GM12874 (cell line): ENCODE results near the gene CTDP1.

ENCODE experiments used
- TF ChIP-seq, protein P1 (sequence below): IDR thresholded peaks from 2 replicates; pipeline ENCODE4 v1.5.1; 2011; ENCODE audit warnings: low read depth, mild to moderate bottlenecking, control low read depth, low read length, moderate library complexity; ENCODE audit not compliant: insufficient read depth

CTDP1 gene

DNA sequence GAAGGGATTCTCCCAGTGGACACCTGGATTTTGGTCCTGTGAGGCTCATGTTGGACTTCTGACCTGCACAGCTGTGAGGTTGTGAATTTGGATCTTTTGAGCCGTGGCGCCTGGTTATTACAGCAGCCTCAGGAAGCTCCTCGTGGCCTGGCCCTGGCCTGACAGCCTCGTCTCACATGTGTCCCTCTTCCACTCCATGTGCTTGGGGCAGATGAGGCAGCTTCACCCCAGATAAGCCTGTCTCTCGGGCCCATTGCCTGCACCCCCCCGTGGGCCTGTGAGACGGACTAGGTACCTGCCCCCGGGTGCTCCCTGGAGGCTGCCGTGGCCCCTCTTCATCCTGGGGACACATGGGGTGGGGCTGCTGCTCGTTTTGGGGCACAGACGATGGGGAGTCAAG lies 51.2 kb downstream of the CTDP1 start:
- TF ChIP-seq, protein P1, sequence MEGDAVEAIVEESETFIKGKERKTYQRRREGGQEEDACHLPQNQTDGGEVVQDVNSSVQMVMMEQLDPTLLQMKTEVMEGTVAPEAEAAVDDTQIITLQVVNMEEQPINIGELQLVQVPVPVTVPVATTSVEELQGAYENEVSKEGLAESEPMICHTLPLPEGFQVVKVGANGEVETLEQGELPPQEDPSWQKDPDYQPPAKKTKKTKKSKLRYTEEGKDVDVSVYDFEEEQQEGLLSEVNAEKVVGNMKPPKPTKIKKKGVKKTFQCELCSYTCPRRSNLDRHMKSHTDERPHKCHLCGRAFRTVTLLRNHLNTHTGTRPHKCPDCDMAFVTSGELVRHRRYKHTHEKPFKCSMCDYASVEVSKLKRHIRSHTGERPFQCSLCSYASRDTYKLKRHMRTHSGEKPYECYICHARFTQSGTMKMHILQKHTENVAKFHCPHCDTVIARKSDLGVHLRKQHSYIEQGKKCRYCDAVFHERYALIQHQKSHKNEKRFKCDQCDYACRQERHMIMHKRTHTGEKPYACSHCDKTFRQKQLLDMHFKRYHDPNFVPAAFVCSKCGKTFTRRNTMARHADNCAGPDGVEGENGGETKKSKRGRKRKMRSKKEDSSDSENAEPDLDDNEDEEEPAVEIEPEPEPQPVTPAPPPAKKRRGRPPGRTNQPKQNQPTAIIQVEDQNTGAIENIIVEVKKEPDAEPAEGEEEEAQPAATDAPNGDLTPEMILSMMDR, result no peak

DNA sequence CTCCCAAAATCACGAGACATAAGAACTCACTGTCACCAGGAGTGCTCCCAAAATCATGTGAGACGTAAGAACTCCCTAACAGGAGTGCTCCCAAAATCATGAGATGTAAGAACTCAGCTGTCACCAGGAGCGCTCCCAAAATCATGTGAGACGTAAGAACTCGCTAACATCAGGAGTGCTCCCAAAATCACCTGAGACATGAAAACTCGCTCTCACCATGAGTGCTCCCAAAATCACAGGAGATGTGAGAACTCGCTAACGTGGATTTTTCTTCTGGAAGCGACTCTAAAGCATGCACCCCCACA lies 53.1 kb downstream of the CTDP1 start:
- TF ChIP-seq, protein P1, result no peak

DNA sequence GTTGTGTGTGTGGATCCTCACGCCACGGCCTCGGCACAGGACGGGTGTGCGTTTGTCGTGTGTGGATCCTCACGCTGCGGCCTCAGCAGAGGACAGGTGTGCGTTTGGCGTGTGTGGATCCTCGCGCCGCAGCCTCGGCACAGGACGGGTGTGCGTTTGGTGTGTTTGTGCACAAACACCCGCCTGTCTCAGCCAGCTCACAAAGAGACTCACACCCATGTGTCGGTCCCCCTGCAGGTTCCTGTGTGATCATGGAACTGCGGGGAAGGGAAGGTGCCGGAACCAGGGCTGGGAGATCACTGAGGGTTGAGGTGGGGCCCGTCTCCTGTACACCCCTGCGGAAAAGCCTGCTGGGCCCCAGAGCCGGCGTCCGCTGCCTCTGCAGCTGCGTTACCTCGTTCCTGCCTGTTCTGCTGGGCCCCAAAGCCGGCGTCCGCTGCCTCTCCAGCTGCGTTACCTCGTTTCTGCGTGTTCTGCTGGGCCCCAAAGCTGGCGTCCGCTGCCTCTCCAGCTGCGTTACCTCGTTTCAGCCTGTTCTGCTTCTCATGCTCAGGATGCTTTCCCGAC lies 53.6 kb downstream of the CTDP1 start:
- TF ChIP-seq, protein P1, result no peak

DNA sequence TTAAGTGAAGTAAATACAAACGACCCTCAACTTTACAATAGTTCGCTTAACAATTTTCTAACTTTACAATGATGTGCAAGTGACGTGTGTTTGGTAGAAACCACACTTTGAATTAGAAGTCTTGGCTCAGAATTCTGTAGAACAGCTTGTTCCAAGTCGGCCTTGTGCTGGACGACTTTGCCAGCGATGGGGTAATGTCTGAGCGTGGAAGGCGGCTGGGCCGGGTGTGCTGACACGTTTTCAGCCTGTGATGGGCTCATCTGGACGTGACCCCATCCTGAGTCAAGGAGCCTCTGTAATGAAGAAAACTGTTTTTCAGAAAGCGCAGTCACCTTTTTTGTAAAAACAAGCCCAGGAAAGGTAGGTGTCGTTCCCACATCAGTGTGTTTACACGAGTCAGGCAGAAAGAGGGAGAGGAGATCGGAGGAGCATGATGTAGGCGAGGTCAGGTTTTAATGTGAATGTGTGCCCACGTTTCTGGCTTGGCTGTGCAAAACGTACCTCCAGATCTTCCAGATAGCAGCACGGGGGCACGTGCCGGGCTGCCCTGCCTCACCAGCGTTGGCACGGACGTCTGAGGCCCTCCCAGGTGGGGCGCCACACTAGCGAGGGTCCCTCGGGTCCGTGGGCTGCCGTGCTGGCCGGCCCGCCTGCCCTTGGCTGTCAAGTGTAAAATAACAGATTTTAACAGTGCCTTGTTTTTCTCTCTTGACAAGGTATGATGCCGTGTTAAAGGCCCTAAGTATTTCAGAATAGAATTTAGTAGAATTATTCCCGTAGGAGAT lies 54.6 kb downstream of the CTDP1 start:
- TF ChIP-seq, protein P1, result no peak

DNA sequence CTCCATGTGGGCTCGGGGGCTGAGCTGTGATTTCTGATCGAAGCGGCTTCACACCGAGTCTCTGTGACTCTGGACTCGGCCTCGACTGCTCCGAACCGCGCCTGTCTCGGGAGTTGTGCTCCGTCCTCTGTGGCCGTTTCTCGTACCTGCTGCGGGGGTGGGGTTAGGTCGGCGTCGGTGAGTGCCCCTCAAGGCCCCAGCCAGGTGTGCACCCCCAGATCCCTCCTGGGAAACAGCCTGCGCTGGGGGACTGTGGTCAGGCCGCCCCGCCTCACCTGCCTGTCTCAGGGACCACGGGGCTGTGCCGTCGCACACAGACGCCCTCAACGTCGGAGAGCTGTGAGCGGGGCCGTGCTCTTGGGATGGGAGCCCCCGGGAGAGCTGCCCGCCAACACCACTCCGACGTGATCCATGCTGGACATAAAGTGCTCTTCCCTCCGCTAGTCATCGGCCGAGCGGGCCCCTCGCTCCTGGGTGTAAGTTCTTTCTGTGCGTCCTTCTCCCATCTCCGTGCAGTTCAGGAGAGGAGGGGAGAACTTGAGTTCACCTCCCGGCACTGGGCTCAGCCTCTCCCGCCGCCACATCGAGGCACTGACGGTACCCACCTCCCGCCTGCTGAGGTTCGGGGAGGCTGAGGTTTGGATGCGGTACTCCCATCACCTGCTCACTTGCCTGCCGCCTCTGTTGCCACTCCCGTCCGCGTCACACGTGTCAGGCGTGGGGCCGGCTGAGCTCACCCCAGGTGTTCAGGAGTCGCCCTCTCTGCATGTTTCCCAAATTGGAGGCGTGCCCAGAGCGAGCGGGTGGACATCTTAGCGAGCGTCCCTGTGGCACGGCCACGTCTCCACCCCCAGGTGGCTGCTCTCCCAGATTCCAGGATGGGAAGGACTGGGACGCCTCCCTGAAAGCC lies 55.7 kb downstream of the CTDP1 start:
- TF ChIP-seq, protein P1, result no peak

DNA sequence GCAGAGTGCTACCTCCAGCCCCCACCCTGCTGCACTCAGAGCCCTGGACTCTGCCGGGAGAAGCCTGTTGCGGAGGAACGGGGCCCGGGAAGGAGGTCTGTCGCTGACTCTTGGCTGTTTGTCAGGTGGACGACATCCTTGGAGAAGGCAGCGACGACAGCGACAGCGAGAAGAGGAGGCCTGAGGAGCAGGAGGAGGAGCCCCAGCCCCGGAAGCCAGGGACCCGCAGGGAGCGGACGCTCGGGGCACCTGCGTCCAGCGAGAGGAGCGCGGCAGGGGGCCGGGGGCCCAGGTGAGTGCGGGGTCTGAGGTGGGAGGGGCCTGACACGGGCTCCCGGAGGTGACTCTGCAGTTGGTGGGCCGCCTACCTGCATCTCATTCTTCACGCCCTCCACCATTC lies 56.6 kb downstream of the CTDP1 start:
- TF ChIP-seq, protein P1, result no peak

DNA sequence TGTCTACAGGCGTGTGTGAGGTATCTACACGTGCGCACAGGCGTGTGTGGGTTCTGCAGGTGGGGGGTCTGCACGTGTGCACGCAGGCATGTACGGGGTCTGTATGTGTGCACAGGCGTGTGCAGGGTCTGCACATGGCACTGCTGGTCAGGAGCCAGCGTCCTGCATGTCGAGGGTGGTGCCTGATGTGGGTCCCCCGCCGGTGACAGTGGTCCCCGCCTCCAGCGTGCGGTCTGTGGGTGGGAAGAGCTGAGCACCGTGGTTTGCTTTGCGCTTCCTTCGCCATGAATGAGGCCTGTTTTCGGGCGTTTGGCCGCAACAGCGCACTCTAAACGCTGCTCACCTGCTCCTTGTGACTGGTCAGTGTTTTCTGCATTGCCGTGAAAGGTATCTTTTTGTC lies 57.2 kb downstream of the CTDP1 start:
- TF ChIP-seq, protein P1, result no peak
